K562 (cell line): ENCODE data around the gene SLC16A9. TPM values are rescaled to one million over a fixed set of nuclear protein-coding genes. Genes with fewer than 3 reads are reported as not detected.

ENCODE experiments used
- ATAC-seq: fragments of 200-7000 bp; cut with Tn5 transposase; 3 replicates; pipeline ENCODE4 v1.9.1; 2020; ENCODE audit warnings: moderate library complexity
- BruUV-seq: library from RNA; stranded (reverse); fragments of 400-500 nt; replicated peaks from 2 replicates; lab custom pipeline; 2021; lab: Mats Ljungman, UMichigan
- CTCF ChIA-PET: fragments of 300-600 bp; formaldehyde crosslinking; extraction: SDS; loops from one replicate; lab custom pipeline; 2021; ENCODE audit warnings: low intra/inter-chr PET ratio; lab: Yijun Ruan, JAX
- POLR2A ChIA-PET: fragments of 300-600, 350-650 bp; sonication (Branson Sonifier 250); formaldehyde crosslinking; extraction: SDS; loops from one replicate; lab custom pipeline; 2021; ENCODE audit warnings: antibody characterized with exemption, inconsistent platforms; lab: Yijun Ruan, JAX
- DNase-seq, 4 experiments: peaks; one replicate each; pipeline versions ENCODE4 v3.0.0 to v3.0.0-alpha.2; 2011 to 2018; ENCODE audit warnings: low spot score in 3 of 4, mixed read lengths in 3 of 4; ENCODE audit errors: extremely low read depth in 1 of 4
- FAIRE-seq: peaks from 2 replicates; lab custom pipeline; 2011; peaks lifted over from hg19 to GRCh38; lab: Jason Lieb, UNC
- H2AFZ ChIP-seq: 2 replicates; pipeline ENCODE4 v1.6.0; 2011; ENCODE audit warnings: low read depth, low read length, control low read depth, inconsistent platforms
- H3K27ac ChIP-seq: fragments of 200-600 bp; 3 replicates; pipeline ENCODE4 v1.8.0; 2011; ENCODE audit warnings: low read depth, mild to moderate bottlenecking, control low read depth, inconsistent platforms, low read length, moderate library complexity, mixed read lengths; ENCODE audit errors: extremely low read depth
- H3K27me3 ChIP-seq, 2 experiments: fragments of 300-600 bp in 1 of 2; 2 replicates in 1 of 2; 3 replicates in 1 of 2; pipeline versions ENCODE4 v1.6.0 to v1.8.0; 2011; ENCODE audit warnings: inconsistent platforms in 2 of 2, low read length in 2 of 2, mild to moderate bottlenecking in 1 of 2, mixed read lengths in 1 of 2, moderate library complexity in 1 of 2; ENCODE audit not compliant: control insufficient read depth in 2 of 2, insufficient read depth in 2 of 2
- H3K36me3 ChIP-seq: fragments of 300-600 bp; 3 replicates; pipeline ENCODE4 v1.8.0; 2011; ENCODE audit warnings: mild to moderate bottlenecking, low read length, inconsistent platforms; ENCODE audit not compliant: control insufficient read depth, insufficient read depth
- H3K4me1 ChIP-seq, 2 experiments: fragments of 200-600 bp in 1 of 2; replicated peaks in 1 of 2; 2 replicates in 1 of 2; 3 replicates in 1 of 2; pipeline versions ENCODE4 v1.5.1 to v1.8.0; 2011; ENCODE audit warnings: inconsistent platforms in 2 of 2, low read length in 2 of 2, mild to moderate bottlenecking in 1 of 2, mixed read lengths in 1 of 2, moderate library complexity in 1 of 2; ENCODE audit not compliant: control insufficient read depth in 2 of 2, insufficient read depth in 2 of 2
- H3K4me2 ChIP-seq: 2 replicates; pipeline ENCODE4 v1.6.1; 2011; ENCODE audit warnings: low read length, control low read depth, inconsistent platforms, mixed read lengths; ENCODE audit not compliant: insufficient read depth
- H3K4me3 ChIP-seq: fragments of 200-600 bp; sonication (generic), shearing (Covaris generic); 2 replicates; pipeline ENCODE4 v1.5.1; 2016; ENCODE audit warnings: control low read depth, inconsistent platforms
- H3K79me2 ChIP-seq: fragments of 200-600 bp; 3 replicates; pipeline ENCODE4 v1.8.0; 2011; ENCODE audit warnings: low read length, inconsistent platforms; ENCODE audit not compliant: control insufficient read depth, insufficient read depth
- H3K9ac ChIP-seq, 2 experiments: 2 replicates each; pipeline versions ENCODE4 v1.6.0 to v1.6.1; 2011; ENCODE audit warnings: low read depth in 2 of 2, low read length in 2 of 2, control low read depth in 1 of 2, inconsistent platforms in 1 of 2, mild to moderate bottlenecking in 1 of 2, mixed read lengths in 1 of 2; ENCODE audit not compliant: insufficient read depth in 1 of 2
- H3K9me1 ChIP-seq: one replicate; pipeline ENCODE4 v1.6.0; 2011; ENCODE audit warnings: inconsistent platforms, mild to moderate bottlenecking, low read length, moderate library complexity; ENCODE audit not compliant: control insufficient read depth, insufficient read depth
- H3K9me3 ChIP-seq: replicated peaks from 2 replicates; pipeline ENCODE4 v1.5.1; 2011; ENCODE audit warnings: low read depth, low read length, inconsistent platforms; ENCODE audit not compliant: control insufficient read depth, insufficient read depth
- H4K20me1 ChIP-seq: replicated peaks from 2 replicates; pipeline ENCODE4 v1.6.1; 2011; ENCODE audit warnings: low read length, inconsistent platforms, mixed read lengths; ENCODE audit not compliant: control insufficient read depth, insufficient read depth
- ARNT ChIP-seq, 2 experiments: fragments of 450-650 bp; IDR thresholded peaks; 2 replicates each; pipeline ENCODE4 v1.6.1; 2016; ENCODE audit warnings: mild to moderate bottlenecking in 1 of 2
- E2F5 ChIP-seq: sonication (generic); formaldehyde crosslinking; IDR thresholded peaks from 2 replicates; pipeline ENCODE4 v1.8.0; 2022; ENCODE audit warnings: mild to moderate bottlenecking, missing genetic modification reagents
- ESRRA ChIP-seq: fragments of 450-650 bp; IDR thresholded peaks from 2 replicates; pipeline ENCODE4 v1.6.1; 2014; ENCODE audit warnings: low read depth, mild to moderate bottlenecking, moderate library complexity, borderline replicate concordance
- MAFK ChIP-seq: IDR thresholded peaks from 2 replicates; pipeline ENCODE4 v1.6.1; 2011; ENCODE audit warnings: low read length, improper control_type of control experiment
- MCM2 ChIP-seq: fragments of 450-650 bp; IDR thresholded peaks from 2 replicates; pipeline ENCODE4 v1.6.1; 2017; ENCODE audit warnings: low read depth, mild to moderate bottlenecking
- SMC3 ChIP-seq: conservative IDR thresholded peaks from 2 replicates; pipeline ENCODE4 v1.6.1; 2011; ENCODE audit warnings: low read depth, low read length, improper control_type of control experiment; ENCODE audit not compliant: insufficient read depth
- SRSF7 ChIP-seq: fragments of 200-400 bp; formaldehyde crosslinking; optimal IDR thresholded peaks from 2 replicates; pipeline ENCODE3; 2017; ENCODE audit warnings: mild to moderate bottlenecking, low read depth, low read length
- ZBTB12 ChIP-seq: fragments of 250-450 bp; sonication (Bioruptor Pico); IDR thresholded peaks from 2 replicates; pipeline ENCODE4 v1.4.0; 2020
- ZC3H4 ChIP-seq: sonication (generic); formaldehyde crosslinking; IDR thresholded peaks from 2 replicates; pipeline ENCODE4 v1.9.0; 2021; ENCODE audit warnings: missing genetic modification reagents, borderline replicate concordance
- WGBS: fragments of 100-300 bp; shearing (Covaris generic); methylation state at CpG from one replicate; pipeline ENCODE4 v1.1.6; 2016; ENCODE audit warnings: low coverage, mixed read lengths; ENCODE audit not compliant: insufficient coverage; ENCODE audit errors: missing lambda C conversion rate; 5-methylcytosine and 5-hydroxymethylcytosine counted together
- in situ Hi-C: fragments of 300-500 bp; cut with MboI; formaldehyde crosslinking; loops from 4 replicates; pipeline ENCODE4 v1.15.0; 2018; ENCODE audit warnings: inconsistent platforms, mixed read lengths
- intact Hi-C: fragments of 100-400 bp; cut with micrococcal nuclease; formaldehyde crosslinking; loops from 2 replicates; pipeline ENCODE4 v1.14.2; 2022
- polyA plus RNA-seq, 8 experiments: library from polyadenylated mRNA; depleted of rRNA in 4 of 8; stranded (reverse) in 5 of 8; unstranded in 3 of 8; fragments of >200 nt; fragmentation: Nextera tagmentation in 2 of 8; fragmentation: Illumina TruSeq in 1 of 8; extraction: Ambion mirVana in 2 of 8; extraction: Trizol in 1 of 8; gene quantifications; 2 replicates each; pipeline versions ENCODE4 v1.2.1 to v1.2.3, GENCODE V29; 2011 to 2014; ENCODE audit warnings: inconsistent platforms in 1 of 8, missing spikeins in 1 of 8
- total RNA-seq, 7 experiments: library from RNA; depleted of rRNA in 6 of 7; stranded (reverse); fragments of >200 nt in 6 of 7; fragmentation: Illumina TruSeq in 2 of 7; extraction: Trizol in 2 of 7; gene quantifications; 2 replicates each; pipeline versions ENCODE4 v1.2.1 to v1.2.3, GENCODE V29; 2011 to 2021; ENCODE audit warnings: low replicate concordance in 1 of 7
- TF ChIP-seq, protein P1 (sequence below), 2 experiments: fragments of 450-650 bp; formaldehyde crosslinking in 1 of 2; IDR thresholded peaks; 2 replicates each; pipeline versions ENCODE4 v1.4.0 to v1.6.1; 2014 to 2020; ENCODE audit warnings: mild to moderate bottlenecking in 2 of 2, borderline replicate concordance in 1 of 2, low read depth in 1 of 2

The SLC16A9 gene
- total and polyA plus RNA-seq, 9 of the 15 experiments (the other 6 are each of a cell fraction or from before 2014, with no cell fraction given): 0.90 to 6.4 (median 2.1) TPM

- no peak overlapping the region for H3K4me2 ChIP-seq
- H3K9me3 ChIP-seq: no peaks in the 10 kb centered on the region
- H3K79me2 ChIP-seq: no peaks in the 10 kb centered on the region
- no peak overlapping the region for H3K4me3 ChIP-seq
- WGBS: 11% methylated on average over 8 of the region's 8 CpGs
- POLR2A ChIA-PET: interaction anchor here (0.6 kb wide), 1 partner anchor 274 kb away, joined by 4 read pairs; no protein-coding TSS in a partner anchor
- H3K9ac ChIP-seq: no peak overlapping the region
- H3K27ac ChIP-seq: no peak overlapping the region
- H3K4me1 ChIP-seq: no peaks in the 10 kb centered on the region
- no peaks in the 10 kb centered on the region for H3K36me3 ChIP-seq
- H3K9me1 ChIP-seq: no peaks in the 10 kb centered on the region
- H4K20me1 ChIP-seq: no peaks in the 10 kb centered on the region
- in situ Hi-C loops: loop anchor here (5.0 to 25.0 kb wide), 3 partner anchors 181 to 811 kb away; no protein-coding TSS in a partner anchor
- no peak overlapping the region for H2AFZ ChIP-seq
- no TSS peak for BruUV-seq
- H3K27me3 ChIP-seq: no peaks in the 10 kb centered on the region; a peak in 1 of 5 replicates
- FAIRE-seq (peak; percentile 96), DNase-seq (peak; percentile 63 to 78 (median 67)), ATAC-seq (peak; percentile 91)
- CTCF ChIA-PET: interaction anchor here (0.5 to 2.2 kb wide), 15 partner anchors 46 to 817 kb away, joined by 3 to 17 read pairs (median 3); no protein-coding TSS in a partner anchor
- intact Hi-C loops: loop anchor here (1.0 to 10.0 kb wide), 9 partner anchors 49 to 806 kb away; partner anchors contain the start of gene CCDC6
- TF ChIP-seq E2F5 (CRISPR knock-in tag) (no peak), MAFK (0 out of 2 replicates have a peak, but pooled peaks have one; percentile 7), ESRRA (no peak), ZBTB12 (CRISPR knock-in tag) (no peak), SRSF7 (no peak), SMC3 (peak; percentile 94), ARNT (IDR thresholded peaks at IDR 0.05) (0 out of 4 replicates have a peak, but pooled peaks of 1 of the 2 experiments have one; percentile 32), MCM2 (no peak), ZC3H4 (CRISPR knock-in tag) (no peak)
- TF ChIP-seq, protein P1, sequence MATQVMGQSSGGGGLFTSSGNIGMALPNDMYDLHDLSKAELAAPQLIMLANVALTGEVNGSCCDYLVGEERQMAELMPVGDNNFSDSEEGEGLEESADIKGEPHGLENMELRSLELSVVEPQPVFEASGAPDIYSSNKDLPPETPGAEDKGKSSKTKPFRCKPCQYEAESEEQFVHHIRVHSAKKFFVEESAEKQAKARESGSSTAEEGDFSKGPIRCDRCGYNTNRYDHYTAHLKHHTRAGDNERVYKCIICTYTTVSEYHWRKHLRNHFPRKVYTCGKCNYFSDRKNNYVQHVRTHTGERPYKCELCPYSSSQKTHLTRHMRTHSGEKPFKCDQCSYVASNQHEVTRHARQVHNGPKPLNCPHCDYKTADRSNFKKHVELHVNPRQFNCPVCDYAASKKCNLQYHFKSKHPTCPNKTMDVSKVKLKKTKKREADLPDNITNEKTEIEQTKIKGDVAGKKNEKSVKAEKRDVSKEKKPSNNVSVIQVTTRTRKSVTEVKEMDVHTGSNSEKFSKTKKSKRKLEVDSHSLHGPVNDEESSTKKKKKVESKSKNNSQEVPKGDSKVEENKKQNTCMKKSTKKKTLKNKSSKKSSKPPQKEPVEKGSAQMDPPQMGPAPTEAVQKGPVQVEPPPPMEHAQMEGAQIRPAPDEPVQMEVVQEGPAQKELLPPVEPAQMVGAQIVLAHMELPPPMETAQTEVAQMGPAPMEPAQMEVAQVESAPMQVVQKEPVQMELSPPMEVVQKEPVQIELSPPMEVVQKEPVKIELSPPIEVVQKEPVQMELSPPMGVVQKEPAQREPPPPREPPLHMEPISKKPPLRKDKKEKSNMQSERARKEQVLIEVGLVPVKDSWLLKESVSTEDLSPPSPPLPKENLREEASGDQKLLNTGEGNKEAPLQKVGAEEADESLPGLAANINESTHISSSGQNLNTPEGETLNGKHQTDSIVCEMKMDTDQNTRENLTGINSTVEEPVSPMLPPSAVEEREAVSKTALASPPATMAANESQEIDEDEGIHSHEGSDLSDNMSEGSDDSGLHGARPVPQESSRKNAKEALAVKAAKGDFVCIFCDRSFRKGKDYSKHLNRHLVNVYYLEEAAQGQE (IDR thresholded peaks at IDR 0.05; ENCODE audit: borderline replicate concordance): peak; percentile 90
- TF ChIP-seq, protein P1 (CRISPR knock-in tag; IDR thresholded peaks at IDR 0.05; ENCODE audit: low read depth): no peak
Measured at GRCh38 chr10:59625721-59626522, 83.7 kb downstream of the SLC16A9 start.
